Fibroblast of lung (primary cell): ENCODE data around the gene NOL4L. TPM values are rescaled to one million over a fixed set of nuclear protein-coding genes. Genes with fewer than 3 reads are reported as not detected.

Experiments used
- DNase-seq, 2 donors: peaks; one replicate each; pipeline versions ENCODE4 v3.0.0 to v3.0.0-alpha.2; 2010; ENCODE audit warnings: low read depth in 2 of 2
- H2AFZ ChIP-seq: 2 replicates; pipeline ENCODE4 v1.5.1; 2012; ENCODE audit warnings: low read length, control low read depth, inconsistent platforms
- H3K27ac ChIP-seq: 2 replicates; pipeline ENCODE4 v1.5.1; 2011; ENCODE audit warnings: low read length, control low read depth; ENCODE audit not compliant: insufficient read depth
- H3K27me3 ChIP-seq: 2 replicates; pipeline ENCODE4 v1.5.1; 2011; ENCODE audit warnings: mild to moderate bottlenecking, low read length; ENCODE audit not compliant: control insufficient read depth, insufficient read depth
- H3K36me3 ChIP-seq: 2 replicates; pipeline ENCODE4 v1.5.1; 2011; ENCODE audit warnings: low read length; ENCODE audit not compliant: control insufficient read depth, insufficient read depth
- H3K4me1 ChIP-seq: 2 replicates; pipeline ENCODE4 v1.5.1; 2011; ENCODE audit warnings: low read length; ENCODE audit not compliant: control insufficient read depth, insufficient read depth; ENCODE audit errors: extremely low read depth
- H3K4me2 ChIP-seq: 2 replicates; pipeline ENCODE4 v1.5.1; 2011; ENCODE audit warnings: low read length, control low read depth; ENCODE audit not compliant: insufficient read depth; ENCODE audit errors: extremely low read depth
- H3K4me3 ChIP-seq, 4 experiments: fragments of 200-600 bp in 1 of 4; sonication (generic) in 1 of 4; replicated peaks in 1 of 4; 2 replicates each; pipeline ENCODE4 v1.5.1; 2011 to 2016; ENCODE audit warnings: low read length in 4 of 4, low read depth in 3 of 4, mild to moderate bottlenecking in 3 of 4, control low read depth in 2 of 4, inconsistent platforms in 1 of 4, mixed read lengths in 1 of 4; ENCODE audit not compliant: insufficient read depth in 1 of 4; ENCODE audit errors: control extremely low read depth in 1 of 4
- H3K79me2 ChIP-seq: 2 replicates; pipeline ENCODE4 v1.5.1; 2012; ENCODE audit warnings: mild to moderate bottlenecking, low read length, inconsistent platforms; ENCODE audit not compliant: control insufficient read depth, insufficient read depth
- H3K9ac ChIP-seq: 2 replicates; pipeline ENCODE4 v1.5.1; 2011; ENCODE audit warnings: mild to moderate bottlenecking, low read length, control low read depth; ENCODE audit not compliant: insufficient read depth
- H3K9me3 ChIP-seq: 2 replicates; pipeline ENCODE4 v1.5.1; 2012; ENCODE audit warnings: low read depth, low read length; ENCODE audit not compliant: control insufficient read depth, insufficient read depth
- H4K20me1 ChIP-seq: 2 replicates; pipeline ENCODE4 v1.5.1; 2011; ENCODE audit warnings: low read length; ENCODE audit not compliant: control insufficient read depth, insufficient read depth; ENCODE audit errors: extremely low read depth
- EZH2 ChIP-seq: IDR thresholded peaks from 2 replicates; pipeline ENCODE4 v1.5.1; 2012; ENCODE audit warnings: low read length, control low read depth, mild to moderate bottlenecking; ENCODE audit errors: missing control alignments
- polyA plus RNA-seq, 2 donors: library from polyadenylated mRNA; depleted of rRNA in 1 of 2; stranded (reverse) in 1 of 2; unstranded in 1 of 2; fragments of >200 nt; gene quantifications; 2 replicates each; pipeline ENCODE4 v1.2.1, GENCODE V29; 2011 to 2012; ENCODE audit warnings: missing spikeins in 1 of 2
- total RNA-seq: library from RNA; depleted of rRNA; stranded (reverse); fragments of >200 nt; gene quantifications from 2 replicates; pipeline ENCODE4 v1.2.1, GENCODE V29; 2014
- TF ChIP-seq, protein P1 (sequence below), 2 donors: IDR thresholded peaks in 1 of 2; conservative IDR thresholded peaks in 1 of 2; 1 replicate in 1 of 2; 2 replicates in 1 of 2; pipeline ENCODE4 v1.5.1; 2011 to 2012; ENCODE audit warnings: low read length in 2 of 2, control low read depth in 1 of 2, inconsistent platforms in 1 of 2, low read depth in 1 of 2, mild to moderate bottlenecking in 1 of 2

NOL4L gene
- total and polyA plus RNA-seq, 2 donors (not counting 1 experiment from before 2014, with no cell fraction given), result 3.2 to 4.0 TPM

DNA sequence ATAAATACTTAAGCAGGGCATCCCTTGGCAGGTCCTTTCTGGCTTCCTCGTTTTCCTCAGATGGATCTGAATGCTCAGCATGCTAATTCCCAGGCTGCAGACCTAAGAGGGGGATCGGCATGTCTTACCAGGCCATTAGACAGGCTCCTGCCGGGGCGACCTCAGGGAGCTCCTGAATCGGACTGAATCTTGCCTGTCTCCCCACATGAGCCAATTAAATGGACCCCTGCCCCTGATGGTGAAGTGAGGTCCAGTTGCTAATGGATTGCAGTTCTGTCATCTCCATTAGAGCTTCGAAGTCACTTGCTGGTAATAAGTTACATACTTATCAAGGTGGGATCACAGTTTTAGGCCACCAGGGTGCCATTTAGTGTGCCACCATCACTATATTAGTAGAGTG is 51.4 kb downstream of the NOL4L start:
- Histone ChIP-seq H3K36me3 (no peaks in the 10 kb centered on the region), H3K4me2 (no peak overlapping the region), H3K27ac (no peak overlapping the region), H3K79me2 (no peaks in the 10 kb centered on the region), H3K4me3 (no peak overlapping the region), H3K9me3 (no peaks in the 10 kb centered on the region), H3K4me1 (no peaks in the 10 kb centered on the region), H2AFZ (no peak overlapping the region), H3K9ac (no peak overlapping the region), H3K27me3 (peaks cover 14% of the 10 kb centered on the region), H4K20me1 (no peaks in the 10 kb centered on the region)
- DNase-seq, result no peak
- TF ChIP-seq, protein P1, sequence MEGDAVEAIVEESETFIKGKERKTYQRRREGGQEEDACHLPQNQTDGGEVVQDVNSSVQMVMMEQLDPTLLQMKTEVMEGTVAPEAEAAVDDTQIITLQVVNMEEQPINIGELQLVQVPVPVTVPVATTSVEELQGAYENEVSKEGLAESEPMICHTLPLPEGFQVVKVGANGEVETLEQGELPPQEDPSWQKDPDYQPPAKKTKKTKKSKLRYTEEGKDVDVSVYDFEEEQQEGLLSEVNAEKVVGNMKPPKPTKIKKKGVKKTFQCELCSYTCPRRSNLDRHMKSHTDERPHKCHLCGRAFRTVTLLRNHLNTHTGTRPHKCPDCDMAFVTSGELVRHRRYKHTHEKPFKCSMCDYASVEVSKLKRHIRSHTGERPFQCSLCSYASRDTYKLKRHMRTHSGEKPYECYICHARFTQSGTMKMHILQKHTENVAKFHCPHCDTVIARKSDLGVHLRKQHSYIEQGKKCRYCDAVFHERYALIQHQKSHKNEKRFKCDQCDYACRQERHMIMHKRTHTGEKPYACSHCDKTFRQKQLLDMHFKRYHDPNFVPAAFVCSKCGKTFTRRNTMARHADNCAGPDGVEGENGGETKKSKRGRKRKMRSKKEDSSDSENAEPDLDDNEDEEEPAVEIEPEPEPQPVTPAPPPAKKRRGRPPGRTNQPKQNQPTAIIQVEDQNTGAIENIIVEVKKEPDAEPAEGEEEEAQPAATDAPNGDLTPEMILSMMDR (conservative IDR thresholded peaks at IDR 0.05 in 1 of 2, IDR thresholded peaks at IDR 0.05 in 1 of 2; ENCODE audit: low read depth in 1 of 2, low read length in 2 of 2), result no peak
- no peak for TF ChIP-seq EZH2

DNA sequence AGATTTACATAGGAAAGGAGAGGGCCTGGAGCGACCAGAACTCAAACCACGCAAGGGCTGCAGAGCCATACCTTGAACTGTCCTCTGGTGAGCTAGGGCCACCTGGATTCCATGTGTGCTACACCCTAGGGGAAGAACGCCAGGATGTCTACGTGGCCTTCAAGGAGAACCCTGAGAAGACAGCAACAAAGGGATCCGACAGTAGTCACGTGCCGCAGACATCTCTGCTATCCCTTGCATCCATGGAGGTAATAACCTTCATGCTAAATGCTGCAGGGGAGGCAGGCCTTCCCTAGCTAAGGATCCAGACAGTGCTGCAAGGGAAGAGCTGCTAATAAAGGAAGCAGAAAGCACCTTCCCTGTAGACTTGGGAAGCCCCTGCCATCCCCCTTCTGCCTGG is 52.9 kb downstream of the NOL4L start:
- no peaks in the 10 kb centered on the region for H3K36me3 ChIP-seq
- no peak overlapping the region for H3K9ac ChIP-seq
- H4K20me1 ChIP-seq, result no peaks in the 10 kb centered on the region
- TF ChIP-seq, protein P1 (conservative IDR thresholded peaks at IDR 0.05 in 1 of 2, IDR thresholded peaks at IDR 0.05 in 1 of 2; ENCODE audit: low read depth in 1 of 2, low read length in 2 of 2), result no peak
- no peak for TF ChIP-seq EZH2
- H3K79me2 ChIP-seq, result no peaks in the 10 kb centered on the region
- H3K27me3 ChIP-seq, result peaks cover 14% of the 10 kb centered on the region
- H3K4me2 ChIP-seq, result no peak overlapping the region
- H3K27ac ChIP-seq, result no peak overlapping the region
- no peak for DNase-seq
- H3K9me3 ChIP-seq, result no peaks in the 10 kb centered on the region
- no peaks in the 10 kb centered on the region for H3K4me1 ChIP-seq
- no peak overlapping the region for H2AFZ ChIP-seq
- no peak overlapping the region for H3K4me3 ChIP-seq

DNA sequence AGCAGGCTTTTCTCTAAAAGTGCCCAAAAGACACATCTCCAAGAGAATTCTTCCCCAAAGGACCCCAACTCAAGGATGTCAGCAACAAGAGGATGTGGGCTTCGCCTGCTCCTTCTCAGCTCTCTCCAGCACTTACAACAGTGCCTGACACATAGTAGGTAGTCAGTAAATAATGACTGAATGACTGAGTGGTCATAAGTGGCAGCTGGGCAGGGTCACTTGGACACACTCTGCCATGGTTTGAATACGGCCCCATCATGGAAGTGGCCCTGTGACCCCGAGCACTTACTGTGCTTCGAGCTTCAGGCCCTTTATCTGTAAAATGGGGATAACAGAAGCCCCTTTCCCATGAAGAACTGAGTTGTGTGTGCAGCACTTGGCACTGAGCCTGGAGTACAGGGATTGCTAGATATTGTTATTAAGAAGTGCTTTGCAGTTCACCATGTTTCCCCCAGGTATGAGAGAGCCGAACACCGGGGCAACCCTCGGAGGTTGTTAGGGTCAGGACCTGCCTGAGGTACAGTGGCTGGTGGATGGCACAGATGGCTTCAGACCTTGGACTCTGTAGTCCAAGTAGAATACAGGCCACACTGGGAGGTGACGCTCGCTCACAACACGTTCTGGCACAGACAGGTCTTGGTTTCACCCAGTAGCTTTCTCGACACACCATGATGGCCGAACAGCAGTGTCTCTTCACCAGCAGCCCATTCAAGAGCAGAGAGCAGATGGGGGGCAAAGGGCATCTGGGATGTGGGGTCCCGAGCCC is 56.0 kb downstream of the NOL4L start:
- Histone ChIP-seq H3K27ac (no peak overlapping the region), H3K9me3 (no peaks in the 10 kb centered on the region), H3K79me2 (no peaks in the 10 kb centered on the region), H4K20me1 (no peaks in the 10 kb centered on the region), H3K27me3 (peaks cover 9% of the 10 kb centered on the region), H2AFZ (no peak overlapping the region), H3K4me1 (no peaks in the 10 kb centered on the region), H3K4me2 (no peak overlapping the region), H3K4me3 (no peak overlapping the region), H3K36me3 (no peaks in the 10 kb centered on the region), H3K9ac (no peak overlapping the region)
- DNase-seq, result no peak
- TF ChIP-seq, protein P1 (conservative IDR thresholded peaks at IDR 0.05 in 1 of 2, IDR thresholded peaks at IDR 0.05 in 1 of 2; ENCODE audit: low read depth in 1 of 2, low read length in 2 of 2), result no peak
- no peak for TF ChIP-seq EZH2
